Dedifferentiated amniotic fluid mesenchymal stem cell (primary cell): ENCODE results near the gene ADAMTS16.

Experiments used
- DNase-seq: peaks from one replicate; pipeline ENCODE4 v3.0.0-alpha.2; 2016; ENCODE audit errors: extremely low spot score

ADAMTS16 gene

GRCh38 chr5:5144441-5144840, 4.3 kb downstream of the ADAMTS16 start:
- DNase-seq: no peak

DNA sequence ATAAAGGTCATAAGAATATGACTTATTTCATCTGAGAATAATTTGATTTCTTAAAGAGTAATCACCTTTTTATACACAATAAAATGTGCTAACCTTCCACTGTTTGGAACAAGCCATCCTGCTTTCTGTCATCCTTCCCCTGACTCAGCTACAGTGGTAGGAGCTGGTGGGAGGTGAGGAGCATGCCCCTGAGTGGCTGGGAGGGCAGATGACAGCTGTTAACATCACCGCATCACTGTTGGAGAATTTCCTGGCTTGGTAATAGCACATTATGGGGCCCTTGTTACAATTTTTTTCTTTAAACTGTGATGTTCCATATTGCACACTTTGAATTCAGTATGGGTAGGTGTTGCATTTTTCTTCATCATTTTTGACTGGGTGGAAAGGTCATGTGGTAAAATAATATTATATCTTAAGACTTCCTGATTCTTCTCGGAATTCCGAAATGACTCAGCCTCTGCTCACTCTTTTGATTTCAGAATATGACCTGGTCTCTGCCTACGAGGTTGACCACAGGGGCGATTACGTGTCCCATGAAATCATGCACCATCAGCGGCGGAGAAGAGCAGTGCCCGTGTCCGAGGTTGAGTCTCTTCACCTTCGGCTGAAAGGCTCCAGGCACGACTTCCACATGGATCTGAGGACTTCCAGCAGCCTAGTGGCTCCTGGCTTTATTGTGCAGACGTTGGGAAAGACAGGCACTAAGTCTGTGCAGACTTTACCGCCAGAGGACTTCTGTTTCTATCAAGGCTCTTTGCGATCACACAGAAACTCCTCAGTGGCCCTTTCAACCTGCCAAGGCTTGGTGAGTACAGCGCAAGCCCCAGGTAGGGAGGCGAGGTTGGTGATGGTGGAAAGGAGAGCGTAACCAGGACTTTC, 5.8 kb downstream of the ADAMTS16 start:
- no peak for DNase-seq

- DNase-seq: no peak
Measured at GRCh38 chr5:5146530-5147160, 6.5 kb downstream of the ADAMTS16 start.

DNA sequence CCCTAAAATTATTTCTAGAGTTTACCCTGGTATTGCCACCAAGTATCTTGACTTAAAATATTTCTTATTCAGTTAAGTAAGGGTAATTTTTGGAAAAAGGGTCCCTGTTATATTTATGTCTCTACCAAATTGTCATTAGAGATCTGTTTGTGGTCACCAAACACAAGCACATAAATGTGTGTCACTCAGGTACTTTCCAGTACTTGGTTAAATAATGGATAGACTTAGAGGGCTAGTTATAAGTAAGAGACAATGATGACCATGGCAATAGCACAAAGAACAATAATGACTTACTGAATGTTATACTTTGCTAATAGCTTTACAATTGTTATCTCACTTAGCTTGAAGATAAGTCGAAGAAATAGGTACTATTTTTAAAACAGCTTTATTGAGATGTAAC, 9.0 kb downstream of the ADAMTS16 start:
- no peak for DNase-seq

- no peak for DNase-seq
Measured at GRCh38 chr5:5150667-5151066, 10.5 kb downstream of the ADAMTS16 start.

GRCh38 chr5:5154733-5155132, 14.6 kb downstream of the ADAMTS16 start:
- DNase-seq: no peak

DNA sequence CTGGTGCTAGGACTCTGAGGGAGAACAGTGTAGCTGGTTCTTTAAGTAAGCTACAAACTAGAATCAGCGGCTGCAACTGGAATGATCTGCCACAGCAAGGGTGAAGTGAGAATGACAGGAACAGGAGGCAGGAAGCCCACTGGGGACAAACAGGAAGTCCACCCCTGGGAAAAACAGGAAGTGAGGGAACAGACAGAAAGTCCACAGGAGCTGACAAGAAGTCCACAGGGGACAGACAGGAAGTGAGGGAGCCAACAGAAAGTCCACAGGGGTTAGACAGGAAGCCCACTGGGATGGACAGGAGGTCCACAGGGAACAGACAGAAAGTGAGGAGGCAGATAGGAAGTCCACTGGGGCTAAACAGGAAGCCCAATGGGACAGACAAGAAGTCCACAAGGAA, 15.5 kb downstream of the ADAMTS16 start:
- DNase-seq: no peak

GRCh38 chr5:5156471-5157082, 16.4 kb downstream of the ADAMTS16 start:
- no peak for DNase-seq

- no peak for DNase-seq
Measured at GRCh38 chr5:5158472-5158895, 18.4 kb downstream of the ADAMTS16 start.

- no peak for DNase-seq
Measured at GRCh38 chr5:5159282-5160103, 19.4 kb downstream of the ADAMTS16 start.

- DNase-seq: no peak
Measured at GRCh38 chr5:5164163-5164562, 24.0 kb downstream of the ADAMTS16 start.

DNA sequence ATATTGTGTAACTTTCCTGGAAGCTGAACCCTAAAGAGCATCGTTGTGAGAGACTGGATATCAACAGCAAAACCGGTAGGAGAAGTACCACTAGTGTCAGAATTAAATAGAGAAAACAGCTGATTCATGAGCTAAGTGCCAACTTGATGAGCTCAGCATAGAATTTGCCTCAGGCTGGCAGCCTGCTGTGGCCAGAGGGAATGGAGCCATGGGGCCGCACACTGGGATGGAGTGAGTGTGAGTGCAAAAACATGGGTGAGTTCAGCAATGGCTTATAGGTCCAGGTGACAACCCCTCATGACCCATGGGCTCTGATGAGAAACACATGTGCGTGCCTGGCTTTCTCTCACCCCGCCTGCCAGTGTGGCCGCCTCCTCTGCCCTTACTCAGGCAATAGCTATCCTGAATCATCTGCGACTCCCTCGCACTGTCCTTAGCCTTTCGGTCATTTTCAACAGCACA, 25.4 kb downstream of the ADAMTS16 start:
- no peak for DNase-seq

- DNase-seq: no peak
Measured at GRCh38 chr5:5169466-5169865, 29.3 kb downstream of the ADAMTS16 start.

GRCh38 chr5:5178136-5178535, 38.0 kb downstream of the ADAMTS16 start:
- DNase-seq: no peak

DNA sequence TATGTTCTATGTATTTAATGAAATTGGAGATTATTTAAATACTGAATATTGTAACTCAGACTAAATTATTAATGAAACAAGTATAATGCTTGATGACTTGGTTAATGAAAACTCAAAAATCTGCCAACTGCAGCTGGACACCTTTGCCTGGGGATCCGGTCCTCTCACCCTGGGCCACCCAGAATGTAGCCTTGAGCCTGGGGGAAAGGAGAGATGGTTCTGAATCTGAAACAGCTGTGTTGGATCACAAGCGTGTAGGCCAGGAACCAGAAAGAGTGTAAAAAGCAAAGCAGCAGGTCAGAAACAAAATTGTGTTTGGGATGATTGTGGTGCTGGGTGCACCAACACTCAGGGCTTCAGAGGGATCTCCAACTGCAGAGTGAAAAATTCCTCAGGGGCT, 38.5 kb downstream of the ADAMTS16 start:
- no peak for DNase-seq

GRCh38 chr5:5179079-5179478, 38.9 kb downstream of the ADAMTS16 start:
- DNase-seq: no peak

- DNase-seq: no peak
Measured at GRCh38 chr5:5179597-5179996, 39.5 kb downstream of the ADAMTS16 start.

DNA sequence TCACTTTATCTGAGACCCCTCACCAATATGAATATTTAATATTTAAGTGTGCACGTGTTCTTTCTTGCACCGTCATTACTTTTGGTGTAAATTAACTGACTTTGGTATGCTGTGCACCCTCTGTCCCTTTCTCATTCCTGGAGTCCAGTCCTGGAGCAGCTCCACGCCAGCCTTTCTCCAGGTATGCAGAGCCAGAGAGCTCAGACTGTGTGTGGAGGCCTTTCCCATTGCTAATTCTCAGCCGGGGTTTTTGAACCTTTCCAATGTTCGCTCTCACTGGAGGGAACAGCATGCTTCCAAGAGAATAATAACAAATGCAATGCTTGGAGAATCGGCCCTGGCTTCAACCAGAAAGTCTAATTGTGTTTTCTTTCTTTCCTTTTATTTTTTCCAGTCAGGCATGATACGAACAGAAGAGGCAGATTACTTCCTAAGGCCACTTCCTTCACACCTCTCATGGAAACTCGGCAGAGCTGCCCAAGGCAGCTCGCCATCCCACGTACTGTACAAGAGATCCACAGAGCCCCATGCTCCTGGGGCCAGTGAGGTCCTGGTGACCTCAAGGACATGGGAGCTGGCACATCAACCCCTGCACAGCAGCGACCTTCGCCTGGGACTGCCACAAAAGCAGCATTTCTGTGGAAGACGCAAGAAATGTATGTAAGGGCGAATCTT, 41.7 kb downstream of the ADAMTS16 start:
- no peak for DNase-seq

GRCh38 chr5:5182508-5183188, 42.5 kb downstream of the ADAMTS16 start:
- no peak for DNase-seq

- DNase-seq: no peak
Measured at GRCh38 chr5:5183189-5183699, 43.1 kb downstream of the ADAMTS16 start.
